GM19397 (cell line): ENCODE measurements around the gene HPN.
"Not testable (repeated sequence)": the region's sequence is repeated elsewhere in the genome, so short reads cannot be mapped to it uniquely, and the experiment has no call there.

Experiments
- ATAC-seq: cut with Tn5 transposase; IDR thresholded peaks from one replicate; pipeline ENCODE4 v1.9.1; 2021; ENCODE audit warnings: mild to moderate bottlenecking, moderate library complexity; ENCODE audit not compliant: unreplicated experiment

HPN gene

GRCh38 chr19:35100588-35101533, 59.3 kb downstream of the HPN start:
- ATAC-seq = no peak

DNA sequence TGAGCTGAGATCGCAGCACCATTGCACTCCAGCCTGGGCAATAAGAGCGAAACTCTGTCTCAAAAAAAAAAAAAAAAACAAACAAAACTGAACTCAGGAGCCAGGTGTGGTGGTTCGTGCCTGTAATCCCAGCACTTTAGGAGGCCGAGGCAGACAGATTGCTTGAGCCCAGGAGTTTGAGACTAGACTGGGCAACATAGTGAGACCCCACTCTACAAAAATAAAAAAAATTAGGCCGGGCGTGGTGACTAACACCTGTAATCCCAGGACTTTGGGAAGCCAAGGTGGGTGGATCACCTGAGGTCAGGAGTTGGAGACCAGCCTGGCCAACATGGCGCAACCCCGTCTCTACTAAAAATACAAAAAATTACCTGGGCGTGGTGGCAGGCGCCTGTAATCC, 60.4 kb downstream of the HPN start:
- not testable (repeated sequence) for ATAC-seq

DNA sequence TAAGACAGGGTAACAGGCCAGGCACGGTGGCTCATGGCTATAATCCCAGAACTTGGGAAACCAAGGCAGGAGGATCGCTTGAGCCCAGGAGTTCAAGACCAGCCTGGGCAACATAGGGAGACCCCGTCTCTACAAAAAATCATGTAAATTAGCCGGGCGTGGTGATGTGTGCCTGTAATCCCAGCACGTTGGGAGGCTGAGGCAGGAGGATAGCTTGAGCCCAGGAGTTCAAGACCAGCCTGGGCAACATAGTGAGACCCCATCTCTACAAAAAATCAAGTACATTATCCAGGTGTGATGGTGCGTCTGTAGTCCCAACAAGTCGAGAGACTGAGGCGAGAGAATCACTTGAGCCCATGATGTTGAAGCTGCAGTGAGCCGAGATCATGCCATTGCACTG, 62.1 kb downstream of the HPN start:
- not testable (repeated sequence) for ATAC-seq

GRCh38 chr19:35104361-35104760, 62.8 kb downstream of the HPN start:
- no peak for ATAC-seq

DNA sequence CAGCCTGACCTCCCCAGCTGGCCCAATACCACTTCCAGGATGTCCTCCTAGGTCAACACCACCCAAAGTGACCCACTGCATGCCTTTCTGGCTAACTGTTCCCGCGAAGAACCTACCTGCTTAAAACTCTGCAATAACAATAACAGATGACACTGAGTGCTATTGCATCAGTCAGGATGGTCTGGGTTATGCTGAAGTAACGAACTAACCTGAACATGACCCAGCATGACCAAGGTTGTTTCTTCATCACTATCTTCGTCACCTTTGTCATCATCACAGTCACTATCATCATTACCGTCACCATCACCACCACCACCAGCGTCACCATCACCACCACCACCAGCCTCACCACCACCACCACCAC, 63.5 kb downstream of the HPN start:
- no peak for ATAC-seq

DNA sequence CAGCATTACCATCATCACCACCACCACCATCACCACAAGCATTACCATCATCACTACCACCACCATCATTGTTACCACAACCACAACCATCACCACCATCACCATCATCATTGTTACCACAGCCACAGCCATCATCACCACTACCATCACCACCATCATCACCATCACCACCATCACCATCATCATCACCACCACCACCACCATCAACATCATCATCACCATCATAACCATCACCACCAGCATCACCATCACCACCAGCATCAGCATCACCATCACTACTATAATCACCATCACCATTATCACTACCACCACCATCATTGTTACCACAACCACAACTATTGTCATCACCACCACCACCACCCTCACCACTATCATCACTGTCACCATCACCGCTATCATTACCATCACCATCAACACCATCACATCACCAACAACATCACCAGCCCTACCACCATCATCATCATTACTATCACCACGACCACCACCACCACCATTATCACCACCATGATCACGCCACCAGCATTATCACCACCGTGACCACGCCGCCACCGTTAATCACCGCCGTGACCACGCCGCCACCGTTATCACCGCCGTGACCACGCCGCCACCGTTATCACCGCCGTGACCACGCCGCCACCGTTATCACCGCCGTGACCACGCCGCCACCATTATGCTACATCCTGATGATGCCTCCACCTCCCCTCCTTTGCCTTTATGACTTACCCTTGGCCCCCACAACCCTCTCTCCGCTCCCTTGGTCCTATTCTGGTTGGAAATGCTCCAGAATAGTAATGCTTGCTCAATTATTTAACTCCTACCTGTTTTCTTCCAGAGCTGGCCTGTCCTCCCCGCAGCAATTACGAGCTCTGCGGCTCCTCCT, 64.1 kb downstream of the HPN start:
- ATAC-seq = no peak

- no peak for ATAC-seq
Observed at GRCh38 chr19:35106291-35106583, 64.7 kb downstream of the HPN start.

DNA sequence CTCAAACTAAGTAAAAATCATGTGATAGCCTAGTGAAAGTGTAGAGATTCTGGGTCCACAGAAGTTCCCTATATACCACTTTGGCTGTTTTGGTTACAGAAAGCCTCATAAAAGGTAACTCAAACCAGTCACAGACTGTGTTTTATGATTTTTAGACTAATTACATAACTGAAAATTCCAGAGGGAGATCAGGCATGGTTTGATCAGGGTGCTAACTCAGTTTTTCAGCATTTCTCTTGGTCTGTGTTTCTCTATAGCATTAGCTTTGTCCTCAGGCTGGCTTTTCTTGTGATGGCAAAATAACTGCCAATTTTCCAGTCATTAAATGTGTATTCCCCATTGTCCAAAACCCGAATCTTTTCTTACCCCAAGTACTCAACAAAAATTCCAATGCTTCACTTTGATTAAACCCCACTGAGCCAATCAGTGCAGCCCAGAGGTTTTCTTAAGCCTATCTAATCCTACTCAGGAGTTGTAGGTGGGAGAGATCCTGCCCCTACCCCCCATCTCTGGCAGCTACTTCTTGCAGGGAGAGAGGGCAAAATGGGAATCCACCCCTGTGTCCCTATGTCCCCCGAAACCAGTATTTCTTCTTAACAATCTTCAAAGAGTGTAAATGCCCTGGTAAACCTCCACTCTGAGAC, 65.5 kb downstream of the HPN start:
- ATAC-seq = no peak

GRCh38 chr19:35107545-35107944, 66.0 kb downstream of the HPN start:
- no peak for ATAC-seq

DNA sequence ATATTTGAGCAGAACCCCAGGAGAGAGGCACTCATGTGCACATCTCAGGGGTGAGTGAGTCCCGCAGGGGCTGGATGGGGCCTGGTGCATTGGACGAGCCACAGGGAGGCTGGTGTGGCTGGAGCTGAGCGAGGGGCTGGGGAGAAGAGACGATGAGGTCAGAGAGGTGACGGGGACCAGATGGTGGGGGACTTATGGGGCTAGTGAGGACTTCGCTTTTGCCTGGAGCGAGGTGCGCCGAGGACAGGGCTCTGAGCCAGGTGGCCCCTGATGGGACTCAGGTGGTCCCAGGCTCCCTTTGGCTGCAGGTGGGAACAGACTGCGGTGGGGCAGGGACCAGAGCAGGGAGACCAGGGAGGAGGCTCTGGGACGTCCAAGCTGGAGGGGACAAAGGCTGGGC, 67.2 kb downstream of the HPN start:
- ATAC-seq = no peak

DNA sequence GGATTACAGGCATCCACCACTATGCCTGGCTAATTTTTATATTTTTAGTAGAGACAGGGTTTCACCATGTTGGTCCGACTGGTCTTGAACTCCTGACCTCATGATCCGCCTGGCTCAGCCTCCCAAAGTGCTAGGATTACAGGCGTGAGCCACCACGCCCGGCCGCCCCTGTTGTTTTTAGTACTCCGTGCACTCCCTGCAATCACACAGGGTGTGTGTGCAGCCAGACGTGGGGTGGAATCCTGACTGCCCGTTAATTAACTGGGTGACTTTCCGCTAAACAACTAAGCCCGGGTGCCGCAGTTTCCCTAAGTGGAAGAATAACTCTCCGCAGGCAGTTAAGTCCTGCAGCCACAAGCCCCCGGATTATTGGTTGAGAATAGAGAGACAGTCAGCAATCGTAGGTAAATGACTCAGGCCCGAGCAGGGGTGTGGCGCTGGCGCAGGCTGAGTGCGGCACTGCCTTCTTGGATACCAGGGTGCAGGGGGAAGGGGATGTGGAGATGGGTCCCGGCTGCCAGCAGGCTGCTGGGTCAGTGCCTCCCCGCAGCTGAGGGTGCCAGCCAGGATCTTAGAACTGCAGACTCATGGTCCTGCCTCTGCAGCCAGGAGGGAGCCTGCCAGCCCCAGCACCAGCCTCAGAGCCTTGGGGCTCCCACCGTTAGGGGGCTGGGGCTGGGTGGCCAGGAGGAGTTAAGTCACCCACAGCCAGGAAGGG, 68.0 kb downstream of the HPN start:
- ATAC-seq = no peak

- ATAC-seq = no peak
Observed at GRCh38 chr19:35110974-35111373, 69.5 kb downstream of the HPN start.

GRCh38 chr19:35112995-35113688, 71.6 kb downstream of the HPN start:
- no peak for ATAC-seq

DNA sequence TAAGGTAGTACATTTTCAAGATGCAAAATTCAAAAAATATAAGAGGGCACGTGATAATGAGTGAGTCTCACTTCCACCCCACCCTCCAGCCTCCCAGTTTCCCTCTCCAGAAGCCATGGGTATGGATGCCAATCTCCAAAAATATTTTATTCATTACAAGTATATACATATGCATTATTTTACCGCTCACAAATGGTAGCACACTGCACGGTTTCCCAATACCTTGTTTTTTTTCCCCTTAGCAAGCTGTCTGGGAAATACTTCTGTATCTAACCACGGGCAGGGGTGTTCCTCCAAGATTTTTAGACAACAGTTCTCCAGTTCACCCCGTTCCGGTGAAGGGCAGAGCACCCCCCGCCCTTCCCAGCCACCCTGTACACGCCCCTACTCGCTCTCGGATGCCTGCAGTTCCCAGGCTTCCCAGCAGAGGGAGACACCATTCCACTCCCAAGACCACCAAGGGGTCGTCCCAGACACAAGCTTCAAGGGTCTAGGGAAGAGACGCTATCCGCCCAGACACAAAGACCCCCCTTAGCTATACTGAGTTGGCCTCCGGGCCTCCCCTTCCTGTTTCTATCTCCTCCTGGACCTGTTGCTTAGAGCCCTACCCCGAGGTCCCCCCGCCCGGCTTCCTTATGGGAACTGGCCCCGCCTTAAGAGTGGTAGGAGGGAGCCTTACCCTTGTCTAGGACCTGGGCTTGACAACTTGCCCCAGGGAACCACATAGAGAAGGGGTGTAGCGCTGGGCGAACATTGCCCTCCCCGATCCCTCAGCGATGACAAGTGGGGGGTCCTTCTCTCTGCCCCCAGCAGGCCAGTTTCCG, 73.0 kb downstream of the HPN start:
- ATAC-seq = no peak

- ATAC-seq = no peak
Observed at GRCh38 chr19:35115177-35115951, 73.8 kb downstream of the HPN start, which contains the start of gene FXYD3. TSS of gene FXYD3 (plus strand) at chr19:35115823. CDS start at chr19:35119377, 3,554 bp downstream.
